NCI-H460 (cell line): Measurements from ENCODE around the gene SYT14. TPM values are rescaled to one million over a fixed set of nuclear protein-coding genes. Genes with fewer than 3 reads are reported as not detected.
"Not testable (repeated sequence)": the region's sequence is repeated elsewhere in the genome, so short reads cannot be mapped to it uniquely, and the experiment has no call there.

Source experiments
- DNase-seq: peaks from one replicate; pipeline ENCODE4 v3.0.0-alpha.2; 2016; ENCODE audit warnings: low read depth; ENCODE audit errors: extremely low read depth
- total RNA-seq: library from RNA; depleted of rRNA; stranded (reverse); fragments of >200 nt; shearing (Covaris generic); gene quantifications from 2 replicates; pipeline ENCODE4 v1.2.3, GENCODE V29; 2014

The SYT14 gene
- total RNA-seq, 1 experiment from 2014 or later, result under 0.01 TPM

GRCh38 chr1:210099921-210100320 lies 161.9 kb downstream of the SYT14 start:
- DNase-seq, result no peak

- DNase-seq, result no peak
These were observed 166.1 kb downstream of the SYT14 start for GRCh38 chr1:210104103-210104502.

- not testable (repeated sequence) for DNase-seq
These were observed 174.9 kb downstream of the SYT14 start for GRCh38 chr1:210112906-210113305.

- no peak for DNase-seq
These were observed 179.2 kb downstream of the SYT14 start for GRCh38 chr1:210117198-210117597.

GRCh38 chr1:210117681-210118170 lies 179.7 kb downstream of the SYT14 start:
- no peak for DNase-seq

- no peak for DNase-seq
These were observed 185.4 kb downstream of the SYT14 start for GRCh38 chr1:210123383-210123782.

GRCh38 chr1:210123924-210124589 lies 186.0 kb downstream of the SYT14 start:
- no peak for DNase-seq

GRCh38 chr1:210124736-210125135 lies 186.7 kb downstream of the SYT14 start:
- no peak for DNase-seq

- DNase-seq, result no peak
These were observed 187.1 kb downstream of the SYT14 start for GRCh38 chr1:210125143-210125542.

- no peak for DNase-seq
These were observed 191.1 kb downstream of the SYT14 start for GRCh38 chr1:210129092-210129491.

GRCh38 chr1:210129759-210130158 lies 191.7 kb downstream of the SYT14 start:
- DNase-seq, result no peak

- DNase-seq, result peak; percentile 23
These were observed 194.6 kb downstream of the SYT14 start for GRCh38 chr1:210132582-210132981.

GRCh38 chr1:210143465-210144062 lies 205.5 kb downstream of the SYT14 start:
- peak; percentile 74 for DNase-seq

- DNase-seq, result no peak
These were observed 206.7 kb downstream of the SYT14 start for GRCh38 chr1:210144736-210145135.

GRCh38 chr1:210151052-210151672 lies 213.1 kb downstream of the SYT14 start:
- DNase-seq, result no peak

GRCh38 chr1:210159211-210159610 lies 221.2 kb downstream of the SYT14 start:
- DNase-seq, result no peak

- DNase-seq, result no peak
These were observed 232.2 kb downstream of the SYT14 start for GRCh38 chr1:210170220-210170619.

GRCh38 chr1:210174133-210174532 lies 236.1 kb downstream of the SYT14 start:
- no peak for DNase-seq

- DNase-seq, result no peak
These were observed 247.0 kb downstream of the SYT14 start for GRCh38 chr1:210185063-210185462.

GRCh38 chr1:210187849-210188606 lies 250.0 kb downstream of the SYT14 start:
- DNase-seq, result peak; percentile 11

- DNase-seq, result no peak
These were observed 251.4 kb downstream of the SYT14 start for GRCh38 chr1:210189426-210189825.
